Measurements from ENCODE around the gene PRLR.

The PRLR gene

GRCh38 chr5:35233121-35233520 is 2.8 kb upstream of the PRLR start:
- no peak for DNase-seq

- no peak for DNase-seq
Observed at GRCh38 chr5:35232124-35232523, 1.8 kb upstream of the PRLR start.

GRCh38 chr5:35229076-35230037 is 930 bp downstream of the PRLR start:
- DNase-seq = no peak

- DNase-seq = no peak
Observed at GRCh38 chr5:35228310-35228709, 2.0 kb downstream of the PRLR start.

- DNase-seq = no peak
Observed at GRCh38 chr5:35227720-35228119, 2.6 kb downstream of the PRLR start.

GRCh38 chr5:35223787-35224395 is 6.4 kb downstream of the PRLR start:
- DNase-seq = no peak

GRCh38 chr5:35220967-35221366 is 9.3 kb downstream of the PRLR start:
- DNase-seq = no peak

GRCh38 chr5:35218981-35219380 is 11.3 kb downstream of the PRLR start:
- no peak for DNase-seq

- no peak for DNase-seq
Observed at GRCh38 chr5:35214051-35214450, 16.2 kb downstream of the PRLR start.

GRCh38 chr5:35213608-35214007 is 16.7 kb downstream of the PRLR start:
- DNase-seq = no peak

- no peak for DNase-seq
Observed at GRCh38 chr5:35212122-35212982, 17.9 kb downstream of the PRLR start.

GRCh38 chr5:35209862-35210261 is 20.4 kb downstream of the PRLR start:
- no peak for DNase-seq

- DNase-seq = no peak
Observed at GRCh38 chr5:35205606-35206005, 24.7 kb downstream of the PRLR start.

- no peak for DNase-seq
Observed at GRCh38 chr5:35205186-35205585, 25.1 kb downstream of the PRLR start.

- DNase-seq = no peak
Observed at GRCh38 chr5:35203403-35203802, 26.9 kb downstream of the PRLR start.

- peak; percentile 50 to 62 for DNase-seq
Observed at GRCh38 chr5:35202319-35203111, 27.8 kb downstream of the PRLR start.

GRCh38 chr5:35201291-35201690 is 29.0 kb downstream of the PRLR start:
- DNase-seq = no peak

GRCh38 chr5:35199886-35200285 is 30.4 kb downstream of the PRLR start:
- DNase-seq = no peak

- no peak for DNase-seq
Observed at GRCh38 chr5:35198686-35199085, 31.6 kb downstream of the PRLR start.

- DNase-seq = peak; percentile 68 to 79
Observed at GRCh38 chr5:35198075-35198474, 32.2 kb downstream of the PRLR start.

- DNase-seq = no peak
Observed at GRCh38 chr5:35197351-35197750, 32.9 kb downstream of the PRLR start.

- DNase-seq = no peak
Observed at GRCh38 chr5:35195472-35195852, 34.8 kb downstream of the PRLR start.

Data from SHP77 (cell line).